ENCODE data around the gene SP140.
A peak's percentile ranks its signal among the peaks of the same experiment; 100 is the strongest.

GRCh38 chr2:230305416-230306275 lies 80.1 kb downstream of the SP140 start:
- TF ChIP-seq POLR2AphosphoS5 (IDR thresholded peaks at IDR 0.05; ENCODE audit: low read depth, low read length) = no peak
- TF ChIP-seq ARHGAP35 (CRISPR knock-in tag; IDR thresholded peaks at IDR 0.05; ENCODE audit: borderline replicate concordance) = no peak
- TF ChIP-seq ZNF274 (CRISPR knock-in tag; IDR thresholded peaks at IDR 0.05) = peak; percentile 70; the same call in 1 of the 2 replicates
